NCI-H187 treated with DMSO at 0.1 percent for 48 hours (cell line): ENCODE data around the gene CCT8.
A peak's percentile ranks its signal among the peaks of the same experiment; 100 is the strongest.
"Not testable (repeated sequence)": the region's sequence is repeated elsewhere in the genome, so short reads cannot be mapped to it uniquely, and the experiment has no call there.

Experiments used
- DNase-seq: peaks from one replicate; lab custom pipeline; 2025; lab: John Stamatoyannopoulos, UW

CCT8 gene

DNA sequence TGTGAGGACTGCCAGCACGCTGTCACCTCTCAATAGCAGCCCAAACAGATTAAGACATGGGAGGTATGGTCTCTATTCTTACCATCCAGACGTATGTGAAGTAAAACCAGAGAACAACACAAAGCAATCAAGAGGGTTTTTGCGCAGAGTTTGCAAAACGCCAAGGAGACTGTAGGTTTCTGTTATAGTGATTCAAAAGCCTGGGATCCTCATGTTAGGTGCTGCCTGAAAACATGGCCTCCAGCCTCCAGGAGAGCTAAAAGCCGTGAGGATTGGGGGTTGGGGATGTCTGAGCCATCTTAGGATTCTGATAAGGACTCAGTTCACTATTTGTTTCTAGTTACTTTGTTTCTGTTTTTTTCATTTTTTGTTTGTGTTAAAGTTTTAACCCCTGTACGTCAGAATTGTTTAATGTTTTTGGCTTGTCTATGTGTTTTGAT is 4.2 kb upstream of the CCT8 start:
- DNase-seq: peak; percentile 60

- not testable (repeated sequence) for DNase-seq
Measured at GRCh38 chr21:29076731-29077640, 3.5 kb upstream of the CCT8 start.

DNA sequence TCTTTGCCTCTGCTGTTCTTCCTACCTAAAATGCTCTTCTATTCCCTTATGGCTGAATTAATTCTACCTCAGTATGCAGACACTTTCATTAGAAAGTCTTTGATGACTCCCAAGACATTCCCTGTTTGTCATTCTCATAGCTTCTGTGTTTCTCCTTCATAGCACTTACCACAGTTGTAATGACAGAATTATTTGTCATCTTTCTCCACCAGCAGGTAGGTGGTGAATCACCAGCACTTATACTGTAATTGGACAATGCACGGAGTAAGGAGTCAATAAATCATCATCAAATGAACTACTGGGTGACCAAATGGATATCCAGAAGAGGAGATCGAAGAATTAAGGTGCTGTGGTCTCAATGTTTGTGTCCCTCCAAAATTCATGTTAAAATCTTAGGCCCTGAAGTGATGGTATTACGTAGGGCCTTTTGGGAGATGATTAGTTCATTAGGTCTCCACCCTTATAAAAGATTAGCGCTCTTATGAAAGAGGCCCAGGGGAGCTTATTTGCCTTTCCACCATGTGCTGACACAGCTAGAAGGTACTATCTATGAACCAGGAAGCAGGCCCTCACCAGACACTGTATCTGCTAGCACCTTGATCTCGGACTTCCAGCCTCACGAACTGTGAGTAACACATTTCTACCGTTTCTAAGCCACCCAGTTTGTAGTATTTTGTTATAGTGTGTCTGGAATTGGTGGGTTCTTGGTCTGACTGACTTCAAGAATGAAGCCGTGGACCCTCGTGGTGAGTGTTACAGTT is 2.4 kb upstream of the CCT8 start:
- DNase-seq: no peak

- DNase-seq: no peak
Measured at GRCh38 chr21:29074783-29075182, 1.3 kb upstream of the CCT8 start.

DNA sequence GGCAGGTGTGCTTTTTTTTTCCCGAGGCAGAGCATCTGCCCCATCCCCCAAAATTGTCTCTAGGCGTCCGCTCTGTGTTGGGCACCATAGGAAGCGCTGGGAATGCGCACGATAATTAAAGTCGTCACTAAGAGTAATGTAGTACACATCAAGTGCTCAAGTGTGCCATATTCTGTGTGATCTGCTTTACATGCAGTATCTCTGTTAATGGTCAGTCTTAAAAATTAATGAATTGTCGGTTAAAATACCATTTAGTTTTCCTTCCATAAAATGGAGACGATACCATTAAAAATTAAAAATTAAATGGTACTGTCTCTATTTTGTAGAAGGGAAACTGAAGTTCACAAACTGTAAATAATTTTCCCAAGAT is 544 bp upstream of the CCT8 start:
- DNase-seq: no peak

GRCh38 chr21:29072873-29073221 is 601 bp downstream of the CCT8 start:
- DNase-seq: no peak

DNA sequence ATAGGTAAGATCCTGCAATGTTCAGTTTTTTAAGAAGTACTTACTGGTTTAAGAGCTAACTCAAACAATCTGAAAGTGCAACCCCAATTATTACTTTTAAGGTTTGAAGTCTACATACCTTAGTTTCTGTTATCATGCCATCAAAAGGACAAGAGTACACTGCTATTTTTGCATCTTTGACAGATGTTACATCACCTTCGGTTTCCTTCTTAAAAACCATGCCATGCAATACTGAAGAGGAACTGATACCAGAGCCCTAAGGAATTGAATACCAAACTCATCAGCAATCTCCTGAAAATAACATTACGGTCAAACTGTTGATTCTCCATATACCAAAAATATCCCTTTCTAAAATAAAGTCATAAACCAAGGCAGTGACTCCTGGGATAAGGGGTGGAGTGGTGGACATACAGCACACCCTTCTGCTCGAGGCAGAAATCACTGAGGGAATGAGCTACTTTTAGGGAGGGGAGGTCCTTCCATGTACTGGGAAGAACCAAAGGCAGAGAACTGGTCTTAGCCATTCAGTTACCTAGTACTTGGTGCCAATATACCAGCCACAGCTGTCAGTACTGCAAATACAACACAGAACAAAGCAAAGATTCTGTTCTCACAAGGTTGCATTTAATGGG is 8.5 kb downstream of the CCT8 start:
- DNase-seq: no peak

GRCh38 chr21:29056538-29057050 is 16.9 kb downstream of the CCT8 start:
- DNase-seq: no peak

GRCh38 chr21:29056005-29056404 is 17.4 kb downstream of the CCT8 start:
- DNase-seq: no peak

GRCh38 chr21:29055080-29055479 is 18.4 kb downstream of the CCT8 start:
- DNase-seq: no peak

GRCh38 chr21:29053656-29054055 is 19.8 kb downstream of the CCT8 start:
- DNase-seq: no peak

DNA sequence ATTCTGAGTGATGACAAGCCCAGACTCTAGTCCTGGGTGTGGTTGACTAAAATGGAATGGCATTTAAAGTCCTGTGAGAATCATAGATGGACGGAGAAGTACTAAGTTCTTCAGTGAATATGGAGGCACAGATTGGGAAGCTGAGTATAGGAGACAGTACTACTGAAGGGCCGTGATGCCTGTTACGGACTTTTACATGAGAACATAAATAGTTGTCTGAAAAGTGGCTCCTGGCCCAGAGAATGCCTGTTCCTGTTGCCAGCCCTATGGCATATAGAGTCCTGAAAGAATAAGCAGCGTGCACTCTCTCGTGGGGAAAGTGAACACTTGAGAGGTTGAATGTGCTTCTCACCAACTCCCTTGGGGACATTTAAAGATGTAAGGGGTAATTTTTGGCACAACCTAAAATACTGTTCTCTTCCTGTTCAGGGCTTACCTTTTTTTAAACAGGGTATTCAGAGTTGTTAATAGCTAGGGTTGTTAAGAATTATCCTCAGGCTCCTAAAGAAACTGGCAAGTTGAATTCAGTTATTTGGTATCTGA is 20.4 kb downstream of the CCT8 start:
- peak; percentile 9 for DNase-seq

- DNase-seq: no peak
Measured at GRCh38 chr21:29052224-29052623, 21.2 kb downstream of the CCT8 start.

DNA sequence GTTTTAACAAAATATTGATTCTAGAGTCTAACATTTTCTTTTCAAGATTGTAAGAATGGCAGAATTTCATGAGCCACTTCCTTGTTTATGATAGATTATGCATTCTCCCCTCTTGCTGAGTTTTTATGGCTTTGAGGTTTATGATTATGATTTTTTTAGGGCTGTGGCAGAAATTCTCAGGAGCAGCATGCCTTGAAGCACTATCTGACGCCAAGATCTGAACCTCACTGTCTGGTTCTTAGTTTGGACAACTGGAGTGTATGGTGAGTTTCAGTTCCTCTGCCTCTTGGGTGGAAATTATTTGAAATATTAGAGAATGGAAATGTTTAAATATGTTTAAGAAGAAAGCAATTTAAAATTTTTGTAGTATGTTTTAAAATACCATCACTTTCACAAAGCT is 38.8 kb downstream of the CCT8 start:
- no peak for DNase-seq

DNA sequence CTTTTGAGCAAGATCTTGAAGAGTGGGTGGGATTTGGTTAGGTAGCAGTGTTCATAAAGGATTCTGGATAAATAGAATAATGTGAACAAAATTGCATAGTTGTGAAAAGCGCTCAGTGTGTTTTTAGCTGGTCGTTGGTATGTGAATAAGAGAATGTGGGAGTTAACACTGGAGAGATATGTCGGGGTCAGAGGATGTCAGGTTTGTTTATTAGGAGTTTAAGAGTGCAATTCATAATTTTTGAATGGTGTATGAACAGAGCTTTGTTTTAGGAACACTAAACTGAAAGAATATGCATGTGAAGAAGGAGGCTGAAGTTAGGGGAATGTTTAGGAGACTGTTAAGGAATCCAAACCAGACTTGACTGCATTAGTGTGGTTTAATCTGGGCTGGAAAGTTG is 39.6 kb downstream of the CCT8 start:
- DNase-seq: no peak

DNA sequence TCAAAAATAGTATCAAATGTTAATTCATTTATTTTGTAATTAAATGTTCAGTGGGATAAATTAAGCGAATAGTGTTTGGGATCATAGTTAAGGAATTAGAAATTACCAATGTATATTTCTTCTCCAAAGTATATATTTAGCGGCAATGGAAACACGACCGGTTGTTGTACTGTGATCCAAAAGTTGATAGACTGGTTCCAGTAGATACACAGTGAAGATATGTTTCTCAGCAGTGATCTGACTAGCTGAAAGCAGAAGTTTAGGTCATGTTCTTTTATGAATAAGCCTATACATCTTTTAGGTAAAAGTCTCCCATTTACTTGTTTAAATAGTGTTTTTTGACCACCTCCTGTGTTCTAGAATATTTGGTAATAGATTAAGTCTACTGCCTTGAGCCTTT is 40.1 kb downstream of the CCT8 start:
- no peak for DNase-seq

- DNase-seq: no peak
Measured at GRCh38 chr21:29030909-29031308, 42.5 kb downstream of the CCT8 start.

GRCh38 chr21:29029524-29029923 is 43.9 kb downstream of the CCT8 start:
- no peak for DNase-seq

- DNase-seq: no peak
Measured at GRCh38 chr21:29025328-29025713, 48.1 kb downstream of the CCT8 start.

DNA sequence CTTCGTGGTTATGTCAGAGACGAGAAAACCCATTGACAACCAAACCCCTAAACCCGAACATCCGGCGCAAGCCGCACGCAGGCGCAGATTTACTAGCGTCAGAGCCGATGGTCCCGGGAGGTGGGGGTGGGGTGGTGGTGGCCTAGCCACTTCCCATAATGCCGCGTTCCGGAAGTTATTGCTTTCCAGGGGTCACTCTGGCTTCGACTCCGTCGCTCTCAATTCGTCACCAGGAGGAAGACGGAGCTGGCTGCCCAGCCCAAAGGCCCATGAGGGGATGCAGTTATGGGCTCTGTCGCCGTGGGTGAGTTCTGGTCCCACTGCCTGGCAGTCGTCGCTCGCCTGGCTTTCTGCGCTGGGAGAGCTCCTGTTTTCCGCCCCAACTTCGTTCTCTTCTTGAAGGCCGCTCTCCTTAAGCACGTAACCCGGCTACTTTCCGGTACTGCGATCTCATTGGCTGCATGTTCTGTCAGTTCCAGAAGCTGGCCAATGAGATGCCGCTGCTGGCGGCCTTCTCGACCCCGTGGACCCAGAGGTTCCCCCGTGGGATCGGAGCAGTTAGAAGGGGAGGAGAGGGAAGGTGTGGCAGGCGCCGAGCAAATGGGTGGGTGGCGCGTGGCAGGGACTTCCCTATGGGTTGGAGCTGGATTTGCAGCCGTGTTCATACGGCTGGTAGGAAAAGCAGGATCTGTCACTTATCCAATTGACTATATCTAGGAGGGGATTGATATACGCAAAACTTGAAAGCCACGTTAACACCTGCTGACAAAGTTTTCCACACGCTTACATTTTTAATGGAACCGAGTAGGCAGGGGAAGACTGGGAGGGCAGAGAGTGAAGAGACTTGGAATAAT is 48.7 kb downstream of the CCT8 start, which contains the start of gene USP16:
TSS of gene USP16 (plus strand) at position 195 of the 854 bp plus-strand sequence. CDS start 3,246 bp downstream, outside the sequence.
- DNase-seq: peak; percentile 91

- DNase-seq: no peak
Measured at GRCh38 chr21:29022166-29022565, 51.3 kb downstream of the CCT8 start.
